ENCODE results near the gene UCHL3.

The UCHL3 gene

GRCh38 chr13:75549262-75550158 lies at the start of gene UCHL3:
Gene UCHL3, plus strand, starts transcription at chr13:75549791. Its CDS starts 30 bp downstream, at chr13:75549821.
- DNase-seq (ENCODE audit: low spot score) = peak; percentile 96
- TF ChIP-seq, protein P1, sequence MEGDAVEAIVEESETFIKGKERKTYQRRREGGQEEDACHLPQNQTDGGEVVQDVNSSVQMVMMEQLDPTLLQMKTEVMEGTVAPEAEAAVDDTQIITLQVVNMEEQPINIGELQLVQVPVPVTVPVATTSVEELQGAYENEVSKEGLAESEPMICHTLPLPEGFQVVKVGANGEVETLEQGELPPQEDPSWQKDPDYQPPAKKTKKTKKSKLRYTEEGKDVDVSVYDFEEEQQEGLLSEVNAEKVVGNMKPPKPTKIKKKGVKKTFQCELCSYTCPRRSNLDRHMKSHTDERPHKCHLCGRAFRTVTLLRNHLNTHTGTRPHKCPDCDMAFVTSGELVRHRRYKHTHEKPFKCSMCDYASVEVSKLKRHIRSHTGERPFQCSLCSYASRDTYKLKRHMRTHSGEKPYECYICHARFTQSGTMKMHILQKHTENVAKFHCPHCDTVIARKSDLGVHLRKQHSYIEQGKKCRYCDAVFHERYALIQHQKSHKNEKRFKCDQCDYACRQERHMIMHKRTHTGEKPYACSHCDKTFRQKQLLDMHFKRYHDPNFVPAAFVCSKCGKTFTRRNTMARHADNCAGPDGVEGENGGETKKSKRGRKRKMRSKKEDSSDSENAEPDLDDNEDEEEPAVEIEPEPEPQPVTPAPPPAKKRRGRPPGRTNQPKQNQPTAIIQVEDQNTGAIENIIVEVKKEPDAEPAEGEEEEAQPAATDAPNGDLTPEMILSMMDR (IDR thresholded peaks at IDR 0.05; ENCODE audit: extremely low read depth, insufficient read depth, missing control alignments) = peak; percentile 96
- in situ Hi-C loops (cut with MboI; ENCODE audit: low pct_unique_long_range_greater_than_20kb, low sequenced_read_pairs, unreplicated experiment) = no loop called here

DNA sequence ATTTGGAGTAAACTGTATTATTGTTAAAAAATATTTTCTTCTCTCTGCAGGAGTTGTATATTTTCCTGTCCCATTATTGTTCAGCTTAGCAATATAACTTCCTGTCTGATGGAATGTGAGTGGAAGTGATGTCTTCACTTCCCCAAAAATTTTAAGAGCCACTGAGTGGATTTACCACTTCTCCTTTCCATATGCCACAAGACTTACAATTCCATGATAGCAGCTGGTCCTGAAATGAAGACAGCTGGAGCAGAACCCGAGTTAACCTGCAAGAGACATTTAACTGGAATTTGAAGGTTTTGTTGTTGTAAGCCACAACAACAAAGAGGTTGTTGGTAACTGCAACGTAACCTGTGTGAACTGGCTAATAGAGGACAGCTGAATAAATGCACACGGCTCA lies 44.3 kb upstream of the UCHL3 start:
- TF ChIP-seq, protein P1 (IDR thresholded peaks at IDR 0.05; ENCODE audit: extremely low read depth, insufficient read depth, missing control alignments) = no peak
- no peak for DNase-seq (ENCODE audit: low spot score)
- in situ Hi-C loops (cut with MboI; ENCODE audit: low pct_unique_long_range_greater_than_20kb, low sequenced_read_pairs, unreplicated experiment) = no loop called here

DNA sequence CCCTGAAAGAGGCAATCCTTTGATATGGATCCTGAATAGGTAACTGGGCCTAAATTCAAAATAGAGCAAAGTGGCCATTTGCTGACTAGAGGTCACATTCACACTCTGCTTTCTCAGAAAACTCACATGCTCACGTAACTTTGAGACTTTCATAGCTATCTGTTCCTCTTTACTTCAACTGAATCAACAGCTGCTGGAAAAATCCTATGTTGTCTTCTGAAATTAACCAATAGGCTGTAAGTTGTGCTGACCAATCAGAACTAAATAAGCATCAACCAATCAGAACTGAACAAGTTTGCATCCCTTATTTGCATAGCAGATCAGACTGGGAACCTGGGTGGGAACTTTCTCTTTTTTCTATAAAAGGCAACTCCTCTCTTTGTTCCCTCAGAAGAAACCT lies 43.6 kb upstream of the UCHL3 start:
- TF ChIP-seq, protein P1 (IDR thresholded peaks at IDR 0.05; ENCODE audit: extremely low read depth, insufficient read depth, missing control alignments) = no peak
- in situ Hi-C loops (cut with MboI; ENCODE audit: low pct_unique_long_range_greater_than_20kb, low sequenced_read_pairs, unreplicated experiment) = no loop called here
- DNase-seq (ENCODE audit: low spot score) = no peak

DNA sequence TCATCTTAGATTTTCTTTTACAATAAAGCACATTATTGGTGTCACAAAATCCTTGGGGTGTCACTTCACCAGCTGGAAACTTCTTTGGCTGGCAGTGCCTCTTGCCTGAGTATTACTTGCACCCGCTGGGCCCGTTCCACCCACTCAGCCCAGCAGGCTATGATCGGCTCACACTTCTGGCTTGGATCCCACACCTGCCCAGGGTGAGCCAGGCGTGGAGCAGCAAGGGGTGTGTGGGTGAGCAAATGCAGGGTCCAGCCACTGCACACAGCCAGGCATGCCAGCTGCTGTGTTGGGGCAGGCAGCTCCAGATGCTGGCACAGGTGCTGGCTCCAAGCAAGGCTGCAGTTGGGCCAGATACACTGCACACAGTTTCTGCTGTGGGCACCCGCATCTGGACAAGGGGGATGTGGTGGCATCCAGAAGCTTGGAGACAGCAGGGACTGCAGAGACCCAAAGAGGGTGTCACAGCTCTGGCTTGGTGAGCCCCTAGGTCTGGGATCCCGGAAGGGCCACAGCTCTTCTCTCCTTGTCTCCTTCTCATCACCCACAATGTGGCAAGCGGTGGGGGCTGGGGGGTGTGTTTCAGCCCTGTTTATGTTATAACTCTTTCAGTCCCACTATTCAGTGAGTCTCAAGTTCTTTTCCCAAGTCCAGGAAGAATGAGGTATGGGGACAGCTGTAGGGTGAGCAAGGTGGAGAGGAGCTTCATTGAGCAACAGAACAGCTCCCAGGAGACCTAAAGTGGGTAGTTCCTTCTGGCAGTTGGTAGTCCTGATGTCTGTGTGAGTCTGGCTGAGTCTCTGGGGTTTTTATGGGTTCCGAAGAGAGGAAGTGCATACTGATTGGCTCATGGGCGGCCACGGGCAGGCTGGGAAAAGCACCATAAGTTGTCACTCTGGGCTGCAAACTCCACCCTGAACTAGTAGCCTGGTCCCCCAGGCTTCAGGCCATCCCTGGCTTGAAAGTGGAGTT lies 42.3 kb upstream of the UCHL3 start:
- DNase-seq (ENCODE audit: low spot score) = no peak
- TF ChIP-seq, protein P1 (IDR thresholded peaks at IDR 0.05; ENCODE audit: extremely low read depth, insufficient read depth, missing control alignments) = no peak
- in situ Hi-C loops (cut with MboI; ENCODE audit: low pct_unique_long_range_greater_than_20kb, low sequenced_read_pairs, unreplicated experiment) = no loop called here

DNA sequence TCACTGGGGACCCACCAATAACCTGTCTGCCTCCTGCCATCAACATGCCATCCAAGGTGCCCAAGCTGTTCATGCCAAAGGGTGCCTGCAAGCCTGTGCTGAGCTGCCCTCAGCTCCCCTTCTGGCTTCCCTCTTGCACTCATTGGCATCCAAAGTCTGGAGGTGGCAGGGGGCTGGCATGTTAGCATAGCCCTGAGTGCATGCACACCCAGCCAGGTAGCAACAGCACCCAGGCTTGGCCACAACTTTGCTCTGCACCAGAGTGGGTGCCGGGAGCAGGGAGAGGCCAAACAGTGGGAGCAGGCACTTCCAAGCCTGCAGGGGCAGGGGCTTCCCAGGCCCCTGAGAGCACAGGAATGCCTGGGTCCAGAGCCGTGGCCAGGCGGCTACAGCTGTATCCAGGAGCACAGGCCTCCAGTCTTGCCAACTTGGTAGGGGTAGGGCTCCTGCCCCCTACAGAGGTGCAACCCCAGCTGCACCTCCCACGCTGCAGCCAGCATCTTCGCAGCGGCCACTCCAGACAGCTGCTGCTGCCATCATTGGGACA lies 41.5 kb upstream of the UCHL3 start:
- no peak for DNase-seq (ENCODE audit: low spot score)
- in situ Hi-C loops (cut with MboI; ENCODE audit: low pct_unique_long_range_greater_than_20kb, low sequenced_read_pairs, unreplicated experiment) = no loop called here
- TF ChIP-seq, protein P1 (IDR thresholded peaks at IDR 0.05; ENCODE audit: extremely low read depth, insufficient read depth, missing control alignments) = no peak

- no peak for DNase-seq (ENCODE audit: low spot score)
- in situ Hi-C loops (cut with MboI; ENCODE audit: low pct_unique_long_range_greater_than_20kb, low sequenced_read_pairs, unreplicated experiment) = no loop called here
- TF ChIP-seq, protein P1 (IDR thresholded peaks at IDR 0.05; ENCODE audit: extremely low read depth, insufficient read depth, missing control alignments) = no peak
Measured at GRCh38 chr13:75511051-75511625, 38.5 kb upstream of the UCHL3 start.
